HFFc6 (cell line): ENCODE data around the gene ROMO1. TPM values are rescaled to one million over a fixed set of nuclear protein-coding genes. Genes with fewer than 3 reads are reported as not detected.
A peak's percentile ranks its signal among the peaks of the same experiment; 100 is the strongest.

Experiments
- DNase-seq: peaks from one replicate; pipeline ENCODE4 v3.0.0-alpha.2; 2018
- H3K27ac Mint-ChIP-seq: 2 replicates; pipeline ENCODE4 v1.8.0; 2020; ENCODE audit warnings: mild to moderate bottlenecking, mixed read lengths
- H3K27me3 Mint-ChIP-seq: 2 replicates; pipeline ENCODE4 v1.8.0; 2021; ENCODE audit warnings: mild to moderate bottlenecking, moderate library complexity, mixed read lengths; ENCODE audit not compliant: insufficient read depth
- H3K36me3 Mint-ChIP-seq: 2 replicates; pipeline ENCODE4 v1.8.0; 2021; ENCODE audit warnings: low read depth, mixed read lengths
- H3K4me1 Mint-ChIP-seq: 2 replicates; pipeline ENCODE4 v1.8.0; 2020; ENCODE audit warnings: low read depth, mixed read lengths
- H3K4me3 Mint-ChIP-seq: 2 replicates; pipeline ENCODE4 v1.8.0; 2020; ENCODE audit warnings: mild to moderate bottlenecking, moderate library complexity, mixed read lengths
- H3K9me3 Mint-ChIP-seq: 2 replicates; pipeline ENCODE4 v1.8.0; 2020; ENCODE audit warnings: mild to moderate bottlenecking, mixed read lengths
- CTCF ChIP-seq: fragments of 200-600 bp; sonication (generic); IDR thresholded peaks from 2 replicates; pipeline ENCODE4 v1.5.0; 2021; ENCODE audit warnings: antibody characterized with exemption, mild to moderate bottlenecking
- total RNA-seq, 6 experiments: library from RNA; stranded (reverse); fragmentation: NEBNext Ultra II Directional; extraction: Animal tissue kit (Norgen Biotek cat#: 25700); gene quantifications; 2 replicates in 1 of 6; 3 replicates in 5 of 6; pipeline ENCODE4 v1.2.3, GENCODE V29; 2021

The ROMO1 gene
- total RNA-seq, 6 experiments from 2014 or later = 158 to 236 (median 195) TPM

GRCh38 chr20:35737865-35738333 is 38.7 kb downstream of the ROMO1 start:
- Mint-ChIP-seq H3K27ac (peak overlapping the region; percentile 46), H3K4me1 (peaks cover 51% of the 10 kb centered on the region), H3K27me3 (peaks cover 17% of the 10 kb centered on the region), H3K4me3 (peak overlapping the region; percentile 68; the same call in 1 of the 2 replicates), H3K9me3 (peaks cover 5% of the 10 kb centered on the region), H3K36me3 (peaks cover 69% of the 10 kb centered on the region)
- TF ChIP-seq CTCF = no peak
- no peak for DNase-seq

DNA sequence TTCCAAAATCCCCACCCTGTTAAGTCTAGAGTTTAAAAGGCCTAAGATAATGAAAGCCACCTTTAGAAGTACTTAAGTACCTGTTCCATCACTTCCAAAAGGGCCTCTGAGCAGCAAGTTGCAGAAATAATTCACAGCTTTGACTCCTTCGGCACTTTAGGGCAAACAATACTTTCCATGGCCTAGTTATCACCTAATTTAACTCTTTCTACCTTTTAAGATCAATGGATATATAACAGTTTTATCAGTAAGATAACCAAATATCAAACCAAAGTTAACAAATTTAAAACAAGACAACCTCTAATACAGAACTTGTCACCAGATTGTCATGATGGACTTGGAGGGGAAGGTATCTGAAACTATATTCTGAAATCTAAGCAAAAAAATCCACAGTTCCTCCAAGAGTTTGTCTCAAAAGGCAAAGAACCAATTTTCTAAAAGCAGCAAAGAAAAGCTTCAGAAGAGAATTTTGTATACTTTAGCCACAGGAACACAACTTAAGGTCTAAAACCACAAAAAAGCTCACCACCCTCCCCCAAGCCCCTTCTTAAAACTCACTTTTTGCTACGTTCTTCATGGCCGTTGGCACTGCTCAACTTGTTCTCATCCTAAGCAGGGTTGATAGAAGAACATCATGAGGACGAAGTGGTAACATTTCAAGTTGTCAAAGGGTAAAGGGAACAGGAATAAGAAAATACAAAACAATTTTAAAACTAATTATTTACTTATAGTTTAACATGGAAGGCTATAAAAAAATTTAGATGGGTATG is 39.4 kb downstream of the ROMO1 start:
- peaks cover 5% of the 10 kb centered on the region for H3K9me3 Mint-ChIP-seq

GRCh38 chr20:35739294-35740163 is 40.3 kb downstream of the ROMO1 start:
- Mint-ChIP-seq H3K27ac (peak overlapping the region; percentile 99), H3K4me3 (peak overlapping the region; percentile 97), H3K36me3 (peaks cover 55% of the 10 kb centered on the region), H3K9me3 (peaks cover 5% of the 10 kb centered on the region), H3K27me3 (peaks cover 15% of the 10 kb centered on the region), H3K4me1 (peaks cover 56% of the 10 kb centered on the region)
- DNase-seq = peak; percentile 66
- peak; percentile 67 for TF ChIP-seq CTCF

More for the DNA sequence above, 39.4 kb downstream of the ROMO1 start:
- Mint-ChIP-seq H3K4me3 (peak overlapping the region; percentile 68), H3K36me3 (peaks cover 63% of the 10 kb centered on the region), H3K4me1 (peaks cover 57% of the 10 kb centered on the region), H3K27me3 (peaks cover 15% of the 10 kb centered on the region), H3K27ac (peak overlapping the region; percentile 46)
- no peak for TF ChIP-seq CTCF
- DNase-seq = no peak

DNA sequence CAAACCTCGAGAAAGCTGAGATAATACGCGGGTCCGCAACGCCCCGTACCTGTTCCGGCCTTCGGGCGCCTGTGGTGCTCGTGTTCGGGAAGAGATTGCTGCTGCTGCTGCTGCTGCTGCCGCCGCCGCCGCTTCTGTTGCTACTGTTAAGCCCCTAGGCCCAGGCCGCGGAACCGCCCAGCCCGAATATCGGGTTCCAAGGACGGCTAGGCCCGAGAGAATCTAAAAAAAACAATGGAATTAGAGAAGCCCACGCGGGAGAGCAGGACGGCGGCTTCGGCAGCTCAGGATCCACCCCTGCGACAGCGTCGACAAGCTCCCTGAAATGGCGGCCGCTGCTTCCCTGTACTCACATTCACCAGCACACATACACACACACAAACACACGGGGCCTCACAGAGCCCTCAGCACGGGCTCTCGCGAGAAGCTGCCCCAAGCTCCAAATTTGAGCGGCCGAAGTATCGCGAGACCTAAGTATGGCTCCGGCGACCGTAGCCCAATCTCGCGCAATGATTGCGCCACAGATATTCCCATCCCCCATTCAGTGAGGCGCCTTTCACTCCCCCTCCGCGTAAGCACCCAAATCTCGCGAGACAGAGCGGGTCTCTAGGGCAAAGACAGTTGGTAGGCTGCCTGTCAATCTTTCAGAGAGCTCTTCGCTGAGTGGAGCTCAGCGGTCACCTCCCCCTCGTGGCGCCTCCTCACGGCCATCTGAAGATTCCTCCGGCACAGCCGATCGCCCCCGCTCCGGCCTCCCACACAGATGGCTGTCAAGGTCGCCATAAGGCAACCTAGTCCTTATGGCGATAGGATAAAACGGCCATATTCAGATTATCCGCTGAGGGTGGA is 42.9 kb downstream of the ROMO1 start, which contains the start of gene RBM39:
TSS of gene RBM39 (minus strand) at position 369 of the 849 bp plus-strand sequence. CDS start 1,386 bp downstream, outside the sequence.
- Mint-ChIP-seq H3K4me1 (peaks cover 50% of the 10 kb centered on the region), H3K27me3 (peaks cover 15% of the 10 kb centered on the region), H3K36me3 (peaks cover 44% of the 10 kb centered on the region), H3K4me3 (peak within 1 kb of the TSS; percentile 97), H3K9me3 (peaks cover 5% of the 10 kb centered on the region), H3K27ac (peak within 1 kb of the TSS; percentile 99)
- TF ChIP-seq CTCF = peak; percentile 70
- peak; percentile 100 for DNase-seq
